22Rv1 (cell line): ENCODE measurements around the gene NUCKS1.

Source experiments
- H3K27ac ChIP-seq: fragments of 450-650 bp; 2 replicates; pipeline ENCODE4 v1.5.1; 2017
- ZFX ChIP-seq: fragments of 450-650 bp; IDR thresholded peaks from 2 replicates; pipeline ENCODE4 v1.6.1; 2017; ENCODE audit warnings: antibody characterized with exemption, borderline replicate concordance
- TF ChIP-seq, protein P1 (sequence below): fragments of 450-650 bp; IDR thresholded peaks from 2 replicates; pipeline ENCODE4 v1.5.1; 2017; ENCODE audit warnings: mild to moderate bottlenecking

Gene NUCKS1, protein sequence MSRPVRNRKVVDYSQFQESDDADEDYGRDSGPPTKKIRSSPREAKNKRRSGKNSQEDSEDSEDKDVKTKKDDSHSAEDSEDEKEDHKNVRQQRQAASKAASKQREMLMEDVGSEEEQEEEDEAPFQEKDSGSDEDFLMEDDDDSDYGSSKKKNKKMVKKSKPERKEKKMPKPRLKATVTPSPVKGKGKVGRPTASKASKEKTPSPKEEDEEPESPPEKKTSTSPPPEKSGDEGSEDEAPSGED

DNA sequence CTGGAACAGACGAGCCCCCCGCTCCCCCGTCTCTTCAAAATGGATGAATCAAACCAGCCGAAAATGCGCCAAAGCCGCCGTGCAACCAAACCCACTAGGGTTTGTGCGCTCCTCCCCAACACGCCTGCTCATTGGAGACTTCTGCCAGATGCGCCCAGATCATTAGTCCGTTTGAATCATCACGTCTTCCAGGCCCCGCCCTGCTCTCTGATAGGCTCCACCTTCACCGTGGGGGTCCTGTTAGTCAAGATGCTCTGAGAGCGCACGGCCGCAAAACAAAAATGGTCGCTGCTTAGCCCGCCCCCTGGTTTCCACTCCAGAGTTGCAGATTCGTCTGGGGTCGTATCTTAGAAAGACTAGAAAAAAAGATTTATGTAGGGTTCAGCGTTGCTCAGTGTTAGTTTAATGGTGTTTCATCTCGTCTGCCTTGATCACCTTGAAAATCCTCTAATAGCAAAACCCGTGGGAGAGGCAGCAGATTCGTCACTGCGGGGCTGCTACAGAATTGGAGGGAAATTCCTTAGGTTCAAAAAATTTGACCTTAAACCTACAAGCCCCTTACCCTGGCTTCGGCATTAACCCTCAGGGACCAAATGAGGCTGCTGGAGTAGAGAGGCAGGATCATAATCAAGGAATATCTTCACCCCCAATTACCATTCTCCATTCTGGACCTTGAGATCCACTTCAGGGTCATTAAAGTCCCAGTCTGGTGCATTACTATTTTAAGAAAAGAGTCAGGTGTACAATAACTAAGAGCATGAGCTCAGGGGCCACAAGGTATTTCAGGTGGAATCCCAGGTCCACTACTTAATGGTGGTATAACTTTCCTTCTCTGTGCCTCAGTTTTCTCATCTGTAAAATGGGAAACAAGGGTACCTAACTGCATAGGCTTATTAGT lies at the start of gene NUCKS1:
Gene NUCKS1, minus strand, starts transcription at position 45 of the 898 bp plus-strand sequence. CDS start 209 bp downstream, outside the sequence.
- peak within 1 kb of the TSS; percentile 97 for H3K27ac ChIP-seq
- TF ChIP-seq, protein P1, sequence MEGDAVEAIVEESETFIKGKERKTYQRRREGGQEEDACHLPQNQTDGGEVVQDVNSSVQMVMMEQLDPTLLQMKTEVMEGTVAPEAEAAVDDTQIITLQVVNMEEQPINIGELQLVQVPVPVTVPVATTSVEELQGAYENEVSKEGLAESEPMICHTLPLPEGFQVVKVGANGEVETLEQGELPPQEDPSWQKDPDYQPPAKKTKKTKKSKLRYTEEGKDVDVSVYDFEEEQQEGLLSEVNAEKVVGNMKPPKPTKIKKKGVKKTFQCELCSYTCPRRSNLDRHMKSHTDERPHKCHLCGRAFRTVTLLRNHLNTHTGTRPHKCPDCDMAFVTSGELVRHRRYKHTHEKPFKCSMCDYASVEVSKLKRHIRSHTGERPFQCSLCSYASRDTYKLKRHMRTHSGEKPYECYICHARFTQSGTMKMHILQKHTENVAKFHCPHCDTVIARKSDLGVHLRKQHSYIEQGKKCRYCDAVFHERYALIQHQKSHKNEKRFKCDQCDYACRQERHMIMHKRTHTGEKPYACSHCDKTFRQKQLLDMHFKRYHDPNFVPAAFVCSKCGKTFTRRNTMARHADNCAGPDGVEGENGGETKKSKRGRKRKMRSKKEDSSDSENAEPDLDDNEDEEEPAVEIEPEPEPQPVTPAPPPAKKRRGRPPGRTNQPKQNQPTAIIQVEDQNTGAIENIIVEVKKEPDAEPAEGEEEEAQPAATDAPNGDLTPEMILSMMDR = no peak
- TF ChIP-seq ZFX = no peak

DNA sequence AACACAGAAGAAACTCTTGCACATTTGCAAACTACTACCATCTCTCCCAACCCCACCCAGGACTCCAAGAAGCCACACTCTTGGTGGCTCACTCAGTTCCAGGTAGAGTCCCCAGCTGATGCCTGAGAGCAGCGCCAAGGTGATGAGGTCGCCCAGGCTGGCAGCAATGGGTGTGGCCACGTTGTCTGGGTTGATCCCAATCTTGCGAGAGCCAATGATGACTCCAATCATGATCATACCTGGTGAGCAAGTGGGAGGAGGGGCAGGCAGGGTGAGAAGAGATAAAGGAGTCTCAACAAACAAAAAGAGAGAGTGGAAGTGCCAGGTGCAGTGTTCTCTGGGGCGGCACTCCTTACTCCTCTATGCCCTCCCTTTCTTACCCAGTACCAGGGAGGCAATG lies 48.6 kb upstream of the NUCKS1 start:
- peak overlapping the region; percentile 7; the same call in 1 of the 2 replicates for H3K27ac ChIP-seq
- TF ChIP-seq ZFX = no peak
- TF ChIP-seq, protein P1 = no peak

DNA sequence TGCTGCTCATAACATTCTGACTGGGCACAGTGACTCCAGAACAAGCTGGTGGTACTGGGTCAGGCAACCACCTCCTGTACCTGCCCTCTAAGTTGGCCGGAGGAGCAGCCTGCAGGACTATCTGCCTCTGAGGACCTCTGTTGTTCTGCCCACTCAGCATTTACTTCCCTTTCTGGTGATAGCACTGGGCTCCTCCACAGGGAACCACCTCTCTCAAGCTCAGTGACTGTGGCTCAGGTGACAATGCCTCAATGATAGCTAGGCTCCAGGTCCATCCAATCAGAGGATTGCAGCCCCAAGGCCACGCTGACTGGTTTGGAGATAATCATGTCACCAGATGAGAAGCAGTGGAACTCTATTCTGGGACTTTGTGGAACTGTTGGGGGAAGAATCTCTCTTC lies 47.2 kb upstream of the NUCKS1 start:
- no peak overlapping the region for H3K27ac ChIP-seq
- TF ChIP-seq, protein P1 = no peak
- no peak for TF ChIP-seq ZFX

DNA sequence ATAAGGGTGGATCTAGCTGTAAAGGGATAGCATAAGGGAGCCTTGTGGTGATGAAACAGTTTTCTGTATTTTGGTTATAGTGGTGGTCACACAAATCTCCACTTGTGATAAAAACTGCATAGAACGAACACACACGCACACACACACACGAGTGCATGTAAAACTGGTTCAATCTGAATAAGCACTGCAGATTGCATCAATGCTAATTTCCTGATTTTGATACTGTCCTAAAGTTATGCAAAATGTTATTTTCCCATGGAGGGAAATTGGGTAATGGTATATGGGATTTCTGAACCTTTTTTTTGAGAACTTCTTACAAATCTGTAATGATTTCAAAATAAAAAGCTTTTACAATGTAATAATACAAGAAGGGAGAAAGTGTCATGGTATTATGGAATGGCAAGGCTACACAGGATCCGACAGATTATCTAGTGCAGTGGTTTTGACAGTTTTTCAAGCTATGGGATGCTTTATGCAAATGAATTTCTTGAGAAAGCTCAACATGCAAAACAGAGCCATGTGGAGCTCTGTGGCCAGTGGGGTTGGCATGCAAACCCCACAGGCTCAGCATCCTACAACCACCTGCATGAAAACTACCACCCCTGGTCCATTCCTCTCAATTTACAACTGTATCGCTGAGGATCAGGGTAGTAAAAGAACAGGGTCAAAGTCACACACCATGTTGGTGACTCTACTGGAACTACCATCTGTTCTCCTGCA lies 44.2 kb upstream of the NUCKS1 start:
- TF ChIP-seq ZFX = no peak
- TF ChIP-seq, protein P1 = no peak
- H3K27ac ChIP-seq = no peak overlapping the region

DNA sequence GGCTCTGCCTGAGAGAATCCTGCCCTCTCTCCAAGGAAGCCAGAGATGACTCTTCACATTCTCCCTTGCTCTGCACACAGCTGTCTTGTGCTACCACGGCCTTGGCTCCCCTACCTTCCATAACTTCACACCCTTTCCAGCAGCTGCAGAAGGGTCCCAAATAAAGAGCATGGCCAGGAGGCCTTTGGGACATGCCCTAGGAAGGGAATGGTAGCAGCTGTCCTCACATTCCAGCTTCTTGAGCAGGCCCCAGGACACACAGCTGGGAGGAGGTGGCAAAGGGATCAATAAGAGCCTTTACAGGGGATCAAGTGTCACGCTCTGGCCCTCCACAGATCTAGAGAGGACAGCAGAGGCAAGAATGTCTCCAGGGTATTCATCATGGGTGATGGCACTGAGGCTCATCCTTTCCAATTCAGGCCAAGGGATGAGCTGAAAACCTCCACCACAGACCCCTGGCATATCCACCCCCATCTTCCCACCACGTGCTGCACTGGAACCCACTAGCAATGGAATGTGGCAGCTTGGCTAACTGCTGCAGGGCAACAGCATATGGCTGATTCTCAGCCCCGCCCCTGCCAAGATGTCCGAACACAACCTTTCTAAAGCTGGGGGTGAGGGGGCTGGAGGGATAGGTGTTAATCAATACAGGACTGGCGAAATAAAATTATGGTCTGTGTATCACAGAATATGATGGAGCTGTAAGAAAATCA lies 43.1 kb upstream of the NUCKS1 start:
- no peak overlapping the region for H3K27ac ChIP-seq
- TF ChIP-seq ZFX = no peak
- TF ChIP-seq, protein P1 = no peak

DNA sequence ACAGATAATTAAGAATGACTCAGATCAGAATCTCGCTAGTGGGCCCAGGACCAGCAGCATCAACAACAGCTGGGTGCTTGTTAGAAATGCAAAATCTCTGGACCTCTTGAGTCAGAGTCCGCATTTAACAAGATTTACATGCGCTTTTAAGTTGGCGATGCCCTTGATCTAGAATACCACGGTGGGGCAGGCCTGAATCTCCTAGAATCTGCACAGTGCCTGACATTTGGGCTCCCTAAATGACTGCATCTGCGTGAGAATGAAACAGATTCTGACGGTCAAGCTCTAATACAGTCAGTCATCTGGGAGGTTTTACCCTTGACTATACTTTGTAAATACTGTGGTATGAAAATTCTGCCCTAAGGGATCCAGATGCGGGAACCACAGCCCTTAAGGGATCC lies 42.5 kb upstream of the NUCKS1 start:
- TF ChIP-seq, protein P1 = no peak
- TF ChIP-seq ZFX = no peak
- no peak overlapping the region for H3K27ac ChIP-seq
